IPS-15b (cell line): ENCODE results near the gene MARCHF3.
"Not testable (repeated sequence)": the region's sequence is repeated elsewhere in the genome, so short reads cannot be mapped to it uniquely, and the experiment has no call there.

Experiments
- H3K27me3 ChIP-seq: one replicate; pipeline ENCODE4 v1.6.1; 2013; ENCODE audit warnings: low read length; ENCODE audit not compliant: control insufficient read depth, insufficient read depth
- H3K36me3 ChIP-seq: one replicate; pipeline ENCODE4 v1.6.1; 2013; ENCODE audit warnings: low read length; ENCODE audit not compliant: control insufficient read depth, insufficient read depth
- H3K4me1 ChIP-seq: one replicate; pipeline ENCODE4 v1.6.1; 2013; ENCODE audit warnings: mild to moderate bottlenecking, low read length; ENCODE audit not compliant: control insufficient read depth, insufficient read depth
- H3K4me3 ChIP-seq: one replicate; pipeline ENCODE4 v1.5.1; 2013; ENCODE audit warnings: low read depth, low read length
- H3K9ac ChIP-seq: one replicate; pipeline ENCODE4 v1.6.1; 2013; ENCODE audit warnings: low read depth, mild to moderate bottlenecking, low read length
- H3K9me3 ChIP-seq: one replicate; pipeline ENCODE4 v1.6.1; 2013; ENCODE audit warnings: mild to moderate bottlenecking, low read length; ENCODE audit not compliant: control insufficient read depth, insufficient read depth

The MARCHF3 gene

DNA sequence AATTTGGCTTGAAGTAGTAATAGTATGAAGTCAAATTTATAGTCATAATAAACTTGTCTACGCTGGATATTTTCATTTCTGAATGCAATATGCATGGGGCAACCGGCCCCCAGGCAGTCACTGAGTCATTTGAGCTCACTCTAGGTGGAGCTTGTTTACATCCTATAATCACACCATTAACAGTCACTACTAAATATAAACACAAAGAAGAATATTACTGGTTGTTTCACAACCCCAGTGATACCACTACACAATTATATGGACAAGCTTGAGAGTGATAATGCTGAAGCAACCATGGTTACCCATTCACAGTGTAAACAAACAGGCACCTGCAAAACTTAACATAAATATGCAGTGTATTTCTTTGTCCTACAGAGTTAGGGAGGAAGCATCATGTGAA, 68.7 kb downstream of the MARCHF3 start:
- no peaks in the 10 kb centered on the region for H3K27me3 ChIP-seq
- H3K36me3 ChIP-seq = no peaks in the 10 kb centered on the region
- no peak overlapping the region for H3K9ac ChIP-seq
- H3K4me3 ChIP-seq = no peak overlapping the region
- peaks cover 2% of the 10 kb centered on the region for H3K4me1 ChIP-seq
- no peaks in the 10 kb centered on the region for H3K9me3 ChIP-seq

GRCh38 chr5:126961128-126961527, 69.2 kb downstream of the MARCHF3 start:
- Histone ChIP-seq H3K4me1 (peaks cover 2% of the 10 kb centered on the region), H3K4me3 (no peak overlapping the region), H3K9ac (no peak overlapping the region), H3K36me3 (no peaks in the 10 kb centered on the region), H3K9me3 (no peaks in the 10 kb centered on the region), H3K27me3 (no peaks in the 10 kb centered on the region)

DNA sequence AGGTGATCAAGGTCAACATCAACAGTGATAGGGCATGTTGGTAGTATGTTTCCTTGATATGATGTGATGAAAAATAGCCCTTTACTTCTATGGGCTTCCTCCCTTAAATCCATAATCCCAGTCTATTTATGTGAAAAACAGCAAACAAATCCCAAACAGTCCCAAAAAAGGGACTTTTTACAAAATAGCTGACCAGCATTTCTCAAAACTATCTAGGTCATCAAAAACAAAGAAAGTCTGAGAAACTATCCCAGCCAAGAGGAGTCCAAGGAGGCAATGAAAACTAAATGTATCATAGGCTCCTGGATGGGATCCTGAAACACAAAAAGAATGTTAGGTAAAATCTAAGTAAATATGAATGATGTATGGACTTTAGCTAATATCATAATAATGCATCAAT, 71.2 kb downstream of the MARCHF3 start:
- H3K27me3 ChIP-seq = no peaks in the 10 kb centered on the region
- peaks cover 2% of the 10 kb centered on the region for H3K4me1 ChIP-seq
- H3K4me3 ChIP-seq = no peak overlapping the region
- no peak overlapping the region for H3K9ac ChIP-seq
- H3K36me3 ChIP-seq = no peaks in the 10 kb centered on the region
- H3K9me3 ChIP-seq = no peaks in the 10 kb centered on the region

GRCh38 chr5:126956991-126957390, 73.4 kb downstream of the MARCHF3 start:
- no peaks in the 10 kb centered on the region for H3K27me3 ChIP-seq
- no peaks in the 10 kb centered on the region for H3K36me3 ChIP-seq
- peaks cover 2% of the 10 kb centered on the region for H3K4me1 ChIP-seq
- no peak overlapping the region for H3K4me3 ChIP-seq
- no peak overlapping the region for H3K9ac ChIP-seq
- H3K9me3 ChIP-seq = no peaks in the 10 kb centered on the region

GRCh38 chr5:126954981-126955380, 75.4 kb downstream of the MARCHF3 start:
- Histone ChIP-seq H3K36me3 (no peaks in the 10 kb centered on the region), H3K9ac (no peak overlapping the region), H3K4me1 (no peaks in the 10 kb centered on the region), H3K27me3 (no peaks in the 10 kb centered on the region), H3K4me3 (no peak overlapping the region), H3K9me3 (no peaks in the 10 kb centered on the region)

DNA sequence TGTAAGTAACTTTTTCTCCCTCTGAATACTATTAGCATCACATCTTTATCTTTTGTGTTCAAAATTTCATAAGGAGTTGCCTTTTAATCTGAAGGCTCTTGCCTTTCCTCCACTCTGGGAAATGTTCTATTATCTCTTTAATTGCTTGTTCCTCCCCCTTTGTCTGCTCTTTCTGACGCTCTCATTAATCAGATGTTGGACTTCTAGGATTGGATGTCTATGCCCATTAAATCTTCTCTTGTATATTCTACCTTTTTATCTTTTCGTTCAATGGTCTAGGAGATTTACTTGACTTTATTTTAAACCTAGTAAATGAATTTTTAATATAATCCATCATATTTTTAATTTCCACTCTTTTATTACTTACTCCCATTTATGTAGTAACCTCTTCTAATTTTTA, 76.7 kb downstream of the MARCHF3 start:
- no peaks in the 10 kb centered on the region for H3K4me1 ChIP-seq
- H3K36me3 ChIP-seq = no peaks in the 10 kb centered on the region
- H3K9ac ChIP-seq = no peak overlapping the region
- H3K27me3 ChIP-seq = no peaks in the 10 kb centered on the region
- H3K9me3 ChIP-seq = no peaks in the 10 kb centered on the region
- H3K4me3 ChIP-seq = no peak overlapping the region

DNA sequence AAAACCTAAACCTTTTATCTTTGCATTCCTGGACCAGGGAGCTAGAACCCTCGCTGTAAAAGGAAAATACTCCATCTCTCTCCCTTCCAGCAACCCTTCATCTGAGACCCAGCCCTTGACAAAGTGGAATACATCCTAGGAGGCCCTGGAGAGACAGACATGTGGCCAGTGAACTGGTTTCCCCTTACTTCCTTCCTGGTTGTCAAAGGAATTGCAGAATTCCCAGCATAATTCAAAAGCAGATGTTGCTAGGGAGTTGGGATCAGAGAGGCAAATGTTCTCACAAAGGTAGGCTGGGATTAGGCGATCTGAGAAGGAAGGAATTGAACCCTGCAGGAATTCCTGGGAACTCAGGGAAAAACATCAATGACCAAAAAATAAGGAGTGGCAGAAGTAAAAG, 80.9 kb downstream of the MARCHF3 start:
- no peak overlapping the region for H3K9ac ChIP-seq
- H3K4me3 ChIP-seq = no peak overlapping the region
- H3K9me3 ChIP-seq = no peaks in the 10 kb centered on the region

DNA sequence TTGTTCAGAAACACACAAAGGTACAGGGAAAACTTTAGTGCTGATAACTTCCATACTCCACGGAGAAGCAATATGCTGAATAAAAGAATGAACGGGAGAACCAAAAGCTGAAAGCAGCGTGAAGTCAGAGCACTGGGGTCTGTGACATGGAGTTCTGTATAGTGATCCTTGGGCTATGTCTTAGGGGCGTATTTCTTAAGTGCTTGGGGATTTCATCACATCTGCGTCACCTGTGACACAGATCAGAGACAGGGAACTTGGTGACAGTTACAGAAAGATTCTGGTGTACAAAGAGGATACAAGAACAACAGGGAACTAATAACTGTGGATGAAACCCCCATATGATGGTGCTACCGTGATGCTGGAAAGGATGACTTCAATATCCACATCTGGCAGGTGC, 81.9 kb downstream of the MARCHF3 start:
- Histone ChIP-seq H3K27me3 (no peaks in the 10 kb centered on the region), H3K4me3 (no peak overlapping the region), H3K9ac (no peak overlapping the region), H3K36me3 (no peaks in the 10 kb centered on the region), H3K9me3 (no peaks in the 10 kb centered on the region), H3K4me1 (peaks cover 4% of the 10 kb centered on the region)

More for the DNA sequence above, 80.9 kb downstream of the MARCHF3 start:
- no peaks in the 10 kb centered on the region for H3K36me3 ChIP-seq
- H3K27me3 ChIP-seq = no peaks in the 10 kb centered on the region
- peaks cover 4% of the 10 kb centered on the region for H3K4me1 ChIP-seq

GRCh38 chr5:126948011-126948355, 82.4 kb downstream of the MARCHF3 start:
- Histone ChIP-seq H3K9me3 (no peaks in the 10 kb centered on the region), H3K4me1 (peaks cover 4% of the 10 kb centered on the region), H3K9ac (no peak overlapping the region), H3K4me3 (no peak overlapping the region), H3K36me3 (no peaks in the 10 kb centered on the region), H3K27me3 (no peaks in the 10 kb centered on the region)

- no peaks in the 10 kb centered on the region for H3K9me3 ChIP-seq
- H3K4me1 ChIP-seq = peaks cover 4% of the 10 kb centered on the region
- H3K9ac ChIP-seq = no peak overlapping the region
- H3K27me3 ChIP-seq = no peaks in the 10 kb centered on the region
- no peaks in the 10 kb centered on the region for H3K36me3 ChIP-seq
- no peak overlapping the region for H3K4me3 ChIP-seq
Measured at GRCh38 chr5:126947146-126948010, 83.0 kb downstream of the MARCHF3 start.

GRCh38 chr5:126942908-126943307, 87.5 kb downstream of the MARCHF3 start:
- H3K36me3 ChIP-seq, H3K4me1 ChIP-seq, H3K27me3 ChIP-seq, H3K9ac ChIP-seq, H3K9me3 ChIP-seq, H3K4me3 ChIP-seq: not testable (repeated sequence)

DNA sequence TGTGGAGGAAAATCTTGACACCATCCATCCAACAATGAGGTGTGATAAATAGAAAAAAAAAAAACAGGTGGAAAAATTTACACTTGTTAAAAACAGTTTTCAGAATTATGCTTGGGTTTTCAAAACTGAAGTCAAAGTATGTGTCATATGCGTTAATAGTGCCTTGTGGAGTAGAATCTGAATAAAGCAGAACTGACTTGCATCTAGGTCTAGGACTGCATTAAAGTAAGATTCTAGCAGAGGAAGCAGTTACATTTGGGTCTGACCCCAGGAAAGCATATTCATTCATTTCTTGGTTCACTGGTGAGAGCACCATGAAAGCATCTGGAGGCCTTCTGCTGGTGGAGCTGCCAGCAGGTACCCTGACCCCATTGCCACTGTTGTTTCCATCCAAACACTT, 89.0 kb downstream of the MARCHF3 start:
- Histone ChIP-seq H3K4me1 (peaks cover 6% of the 10 kb centered on the region), H3K27me3 (no peaks in the 10 kb centered on the region), H3K36me3 (no peaks in the 10 kb centered on the region), H3K9me3 (no peaks in the 10 kb centered on the region), H3K4me3 (no peak overlapping the region), H3K9ac (no peak overlapping the region)
